Endothelial cell of umbilical vein (primary cell): ENCODE measurements around the gene CHN2. TPM values are rescaled to one million over a fixed set of nuclear protein-coding genes. Genes with fewer than 3 reads are reported as not detected.

Experiments used
- BruUV-seq: library from RNA; stranded (reverse); fragments of 400-500 nt; replicated peaks from 2 replicates; lab custom pipeline; 2021; lab: Mats Ljungman, UMichigan
- CTCF ChIA-PET: fragments of 300-600, 350-600 bp; sonication (Branson Sonifier 250); formaldehyde crosslinking; loops from one replicate; lab custom pipeline; 2021; ENCODE audit warnings: antibody characterized with exemption, inconsistent platforms; lab: Charles Lee
- POLR2A ChIA-PET: fragments of 300-600, 350-600 bp; sonication (Branson Sonifier 250); formaldehyde crosslinking; loops from one replicate; lab custom pipeline; 2021; ENCODE audit warnings: antibody characterized with exemption, inconsistent platforms; lab: Charles Lee
- DNase-seq: peaks from one replicate; pipeline ENCODE4 v3.0.0-alpha.2; 2011; ENCODE audit warnings: low read depth, low spot score
- FAIRE-seq: peaks from 2 replicates; lab custom pipeline; 2011; peaks lifted over from hg19 to GRCh38; lab: Jason Lieb, UNC
- H2AFZ ChIP-seq: 2 replicates; pipeline ENCODE4 v1.6.0; 2012; ENCODE audit warnings: low read depth, low read length, control low read depth, inconsistent platforms
- H3K27ac ChIP-seq: 2 replicates; pipeline ENCODE4 v1.5.1; 2011; ENCODE audit warnings: low read depth, mild to moderate bottlenecking, control low read depth, low read length, moderate library complexity; ENCODE audit not compliant: insufficient read depth
- H3K27me3 ChIP-seq, 2 experiments: 2 replicates each; pipeline versions ENCODE4 v1.6.0 to v1.6.1; 2011; ENCODE audit warnings: low read length in 2 of 2, mixed read lengths in 1 of 2; ENCODE audit not compliant: control insufficient read depth in 2 of 2, insufficient read depth in 2 of 2
- H3K36me3 ChIP-seq, 2 experiments: 2 replicates in 1 of 2; 3 replicates in 1 of 2; pipeline ENCODE4 v1.5.1; 2011; ENCODE audit warnings: low read length in 2 of 2, mild to moderate bottlenecking in 1 of 2, moderate library complexity in 1 of 2; ENCODE audit not compliant: control insufficient read depth in 2 of 2, insufficient read depth in 2 of 2; ENCODE audit errors: extremely low read depth in 1 of 2
- H3K4me1 ChIP-seq: 3 replicates; pipeline ENCODE4 v1.5.1; 2011; ENCODE audit warnings: mild to moderate bottlenecking, low read length; ENCODE audit not compliant: control insufficient read depth, insufficient read depth; ENCODE audit errors: extremely low read depth
- H3K4me2 ChIP-seq: 2 replicates; pipeline ENCODE4 v1.6.1; 2011; ENCODE audit warnings: low read length, control low read depth, mixed read lengths; ENCODE audit not compliant: insufficient read depth
- H3K4me3 ChIP-seq, 3 experiments: fragments of 200-600 bp in 1 of 3; sonication (generic), shearing (Covaris generic) in 1 of 3; replicated peaks in 1 of 3; 2 replicates each; pipeline ENCODE4 v1.5.1; 2011 to 2016; ENCODE audit warnings: control low read depth in 3 of 3, low read length in 3 of 3, mild to moderate bottlenecking in 2 of 3, inconsistent platforms in 1 of 3, low read depth in 1 of 3, moderate library complexity in 1 of 3; ENCODE audit not compliant: insufficient read depth in 1 of 3
- H3K79me2 ChIP-seq: 2 replicates; pipeline ENCODE4 v1.6.0; 2012; ENCODE audit warnings: low read length, inconsistent platforms; ENCODE audit not compliant: control insufficient read depth, insufficient read depth
- H3K9ac ChIP-seq: replicated peaks from 2 replicates; pipeline ENCODE3; 2011; ENCODE audit warnings: low read length, control low read depth; ENCODE audit not compliant: insufficient read depth; ENCODE audit errors: extremely low read depth
- H3K9me1 ChIP-seq: replicated peaks from 3 replicates; pipeline ENCODE4 v1.6.0; 2011; ENCODE audit warnings: mild to moderate bottlenecking, low read length; ENCODE audit not compliant: control insufficient read depth, insufficient read depth; ENCODE audit errors: extremely low read depth
- H3K9me3 ChIP-seq: replicated peaks from 2 replicates; pipeline ENCODE4 v1.5.1; 2012; ENCODE audit warnings: low read length, inconsistent platforms; ENCODE audit not compliant: control insufficient read depth, insufficient read depth
- H4K20me1 ChIP-seq: replicated peaks from 2 replicates; pipeline ENCODE3; 2011; ENCODE audit warnings: mild to moderate bottlenecking, low read length; ENCODE audit not compliant: control insufficient read depth, insufficient read depth; ENCODE audit errors: extremely low read depth
- EZH2 ChIP-seq: IDR thresholded peaks from 2 replicates; pipeline ENCODE4 v1.6.1; 2012; ENCODE audit warnings: borderline replicate concordance, low read depth, mild to moderate bottlenecking, moderate library complexity, low read length, inconsistent platforms; ENCODE audit not compliant: severe bottlenecking
- FOS ChIP-seq: IDR thresholded peaks from 2 replicates; pipeline ENCODE4 v1.6.1; 2011; ENCODE audit warnings: mild to moderate bottlenecking, low read length, moderate library complexity, borderline replicate concordance; ENCODE audit not compliant: insufficient read depth
- GATA2 ChIP-seq: IDR thresholded peaks from 2 replicates; pipeline ENCODE4 v1.7.0; 2011; ENCODE audit warnings: low read depth, mild to moderate bottlenecking, moderate library complexity, mixed read lengths, low read length; ENCODE audit not compliant: insufficient read length, insufficient read depth
- JUN ChIP-seq: IDR thresholded peaks from 2 replicates; pipeline ENCODE4 v1.6.1; 2011; ENCODE audit warnings: borderline replicate concordance, low read depth; ENCODE audit not compliant: insufficient read length, insufficient read depth
- MYC ChIP-seq: IDR thresholded peaks from one replicate; pipeline ENCODE4 v1.6.1; 2011; ENCODE audit warnings: mild to moderate bottlenecking, low read depth, low read length
- POLR2A ChIP-seq: IDR thresholded peaks from 2 replicates; pipeline ENCODE4 v1.6.1; 2012; ENCODE audit warnings: low read depth, mild to moderate bottlenecking, control low read depth, low read length
- POLR2AphosphoS5 ChIP-seq: IDR thresholded peaks from 2 replicates; pipeline ENCODE4 v1.6.1; 2012; ENCODE audit warnings: low read depth, mild to moderate bottlenecking, control low read depth, low read length, moderate library complexity; ENCODE audit not compliant: insufficient read depth
- dilution Hi-C: fragments of 300-500 bp; cut with MboI; formaldehyde crosslinking; loops from one replicate; pipeline ENCODE4 v1.15.0; 2019; ENCODE audit warnings: low sequenced_read_pairs; ENCODE audit not compliant: extremely low pct_ligation_motif_present
- intact Hi-C: fragments of 100-400 bp; cut with micrococcal nuclease; formaldehyde crosslinking; loops from one replicate; pipeline ENCODE4 v1.10.0; 2022
- polyA plus RNA-seq, 4 experiments: library from polyadenylated mRNA; depleted of rRNA in 3 of 4; stranded (reverse) in 3 of 4; unstranded in 1 of 4; fragments of >200 nt; gene quantifications; 2 replicates each; pipeline versions ENCODE4 v1.2.1 to v1.2.3, GENCODE V29; 2011 to 2012; ENCODE audit warnings: missing spikeins in 1 of 4
- total RNA-seq: library from RNA; stranded (reverse); gene quantifications from 2 replicates; pipeline ENCODE4 v1.2.3, GENCODE V29; 2021
- TF ChIP-seq, protein P1 (sequence below), 2 donors: IDR thresholded peaks; 1 replicate in 1 of 2; 2 replicates in 1 of 2; pipeline ENCODE4 v1.5.1; 2011; ENCODE audit warnings: low read length in 2 of 2, mild to moderate bottlenecking in 2 of 2, moderate library complexity in 2 of 2, control low read depth in 1 of 2, inconsistent platforms in 1 of 2, low read depth in 1 of 2; ENCODE audit not compliant: insufficient read depth in 1 of 2; ENCODE audit errors: extremely low read depth in 1 of 2
- TF ChIP-seq, protein P2 (sequence below): IDR thresholded peaks from 2 replicates; pipeline ENCODE4 v1.6.1; 2011; ENCODE audit not compliant: insufficient read depth, insufficient read length

CHN2 gene
- total and polyA plus RNA-seq, 2 donors (not counting 3 experiments of a cell fraction or from before 2014, with no cell fraction given), result 1.4 to 5.0 TPM

DNA sequence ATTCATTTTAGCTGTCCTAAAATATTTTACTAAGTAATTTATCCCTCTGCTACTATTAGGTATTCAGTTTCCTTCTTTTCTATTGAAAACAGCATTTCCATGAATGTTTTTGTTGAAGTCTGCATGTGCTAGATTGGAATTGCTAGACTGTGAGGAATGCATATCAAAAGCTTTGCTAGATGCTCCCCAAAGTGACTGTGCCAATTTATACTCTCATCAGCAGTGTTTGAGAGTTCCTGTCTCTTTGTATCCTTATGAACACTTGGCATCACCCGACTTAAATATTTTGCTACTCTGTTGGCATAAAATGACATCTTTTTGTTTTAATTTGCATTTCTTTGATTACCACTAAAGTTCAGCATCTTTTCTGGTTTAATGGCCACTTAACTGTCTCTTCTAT lies 324.0 kb downstream of the CHN2 start:
- intact Hi-C loops, result no loop called here
- ChIA-PET CTCF (no interaction called here), POLR2A (no interaction called here)
- H3K36me3 ChIP-seq, result no peaks in the 10 kb centered on the region
- DNase-seq (no peak), FAIRE-seq (no peak)
- dilution Hi-C loops, result no loop called here
- no TSS peak for BruUV-seq
- TF ChIP-seq POLR2A (no peak), FOS (no peak), JUN (no peak), GATA2 (no peak), POLR2AphosphoS5 (no peak), EZH2 (no peak), MYC (no peak)
- TF ChIP-seq, protein P1, sequence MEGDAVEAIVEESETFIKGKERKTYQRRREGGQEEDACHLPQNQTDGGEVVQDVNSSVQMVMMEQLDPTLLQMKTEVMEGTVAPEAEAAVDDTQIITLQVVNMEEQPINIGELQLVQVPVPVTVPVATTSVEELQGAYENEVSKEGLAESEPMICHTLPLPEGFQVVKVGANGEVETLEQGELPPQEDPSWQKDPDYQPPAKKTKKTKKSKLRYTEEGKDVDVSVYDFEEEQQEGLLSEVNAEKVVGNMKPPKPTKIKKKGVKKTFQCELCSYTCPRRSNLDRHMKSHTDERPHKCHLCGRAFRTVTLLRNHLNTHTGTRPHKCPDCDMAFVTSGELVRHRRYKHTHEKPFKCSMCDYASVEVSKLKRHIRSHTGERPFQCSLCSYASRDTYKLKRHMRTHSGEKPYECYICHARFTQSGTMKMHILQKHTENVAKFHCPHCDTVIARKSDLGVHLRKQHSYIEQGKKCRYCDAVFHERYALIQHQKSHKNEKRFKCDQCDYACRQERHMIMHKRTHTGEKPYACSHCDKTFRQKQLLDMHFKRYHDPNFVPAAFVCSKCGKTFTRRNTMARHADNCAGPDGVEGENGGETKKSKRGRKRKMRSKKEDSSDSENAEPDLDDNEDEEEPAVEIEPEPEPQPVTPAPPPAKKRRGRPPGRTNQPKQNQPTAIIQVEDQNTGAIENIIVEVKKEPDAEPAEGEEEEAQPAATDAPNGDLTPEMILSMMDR (IDR thresholded peaks at IDR 0.05; ENCODE audit: extremely low read depth in 1 of 2, insufficient read depth in 1 of 2, low read depth in 1 of 2, low read length in 2 of 2), result no peak
- TF ChIP-seq, protein P2, sequence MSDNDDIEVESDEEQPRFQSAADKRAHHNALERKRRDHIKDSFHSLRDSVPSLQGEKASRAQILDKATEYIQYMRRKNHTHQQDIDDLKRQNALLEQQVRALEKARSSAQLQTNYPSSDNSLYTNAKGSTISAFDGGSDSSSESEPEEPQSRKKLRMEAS, result no peak
- no peak overlapping the region for H3K4me2 ChIP-seq
- no peaks in the 10 kb centered on the region for H3K9me3 ChIP-seq
- no peak overlapping the region for H3K4me3 ChIP-seq
- H3K9ac ChIP-seq, result no peak overlapping the region
- H3K79me2 ChIP-seq, result no peaks in the 10 kb centered on the region
- no peaks in the 10 kb centered on the region for H3K27me3 ChIP-seq
- no peaks in the 10 kb centered on the region for H3K4me1 ChIP-seq
- no peaks in the 10 kb centered on the region for H4K20me1 ChIP-seq
- no peak overlapping the region for H2AFZ ChIP-seq
- no peaks in the 10 kb centered on the region for H3K9me1 ChIP-seq
- no peak overlapping the region for H3K27ac ChIP-seq
